ENCODE measurements around the gene C11orf91.
"Not testable (repeated sequence)": the region's sequence is repeated elsewhere in the genome, so short reads cannot be mapped to it uniquely, and the experiment has no call there.

C11orf91 gene

GRCh38 chr11:33721984-33722383 lies 21.4 kb upstream of the C11orf91 start:
- DNase-seq (ENCODE audit: low read depth, low spot score) = no peak

- DNase-seq (ENCODE audit: low read depth, low spot score) = no peak
These were observed 20.8 kb upstream of the C11orf91 start for GRCh38 chr11:33721426-33721825.

- DNase-seq (ENCODE audit: low read depth, low spot score) = no peak
These were observed 19.0 kb upstream of the C11orf91 start for GRCh38 chr11:33719587-33719986.

GRCh38 chr11:33718440-33718839 lies 17.8 kb upstream of the C11orf91 start:
- no peak for DNase-seq (ENCODE audit: low read depth, low spot score)

- DNase-seq (ENCODE audit: low read depth, low spot score) = no peak
These were observed 15.6 kb upstream of the C11orf91 start for GRCh38 chr11:33716243-33716642.

GRCh38 chr11:33713856-33714398 lies 13.3 kb upstream of the C11orf91 start:
- DNase-seq (ENCODE audit: low read depth, low spot score) = no peak

GRCh38 chr11:33713151-33713855 lies 12.7 kb upstream of the C11orf91 start:
- DNase-seq (ENCODE audit: low read depth, low spot score) = no peak

GRCh38 chr11:33712436-33712835 lies 11.8 kb upstream of the C11orf91 start:
- DNase-seq (ENCODE audit: low read depth, low spot score) = no peak

- DNase-seq (ENCODE audit: low read depth, low spot score) = no peak
These were observed 8.8 kb upstream of the C11orf91 start for GRCh38 chr11:33709466-33709865.

- DNase-seq (ENCODE audit: low read depth, low spot score) = no peak
These were observed 8.4 kb upstream of the C11orf91 start for GRCh38 chr11:33708985-33709384.

- DNase-seq (ENCODE audit: low read depth, low spot score) = not testable (repeated sequence)
These were observed 7.2 kb upstream of the C11orf91 start for GRCh38 chr11:33707831-33708230.

- DNase-seq (ENCODE audit: low read depth, low spot score) = no peak
These were observed 6.3 kb upstream of the C11orf91 start for GRCh38 chr11:33706966-33707365.

GRCh38 chr11:33706546-33706945 lies 5.9 kb upstream of the C11orf91 start:
- no peak for DNase-seq (ENCODE audit: low read depth, low spot score)

- DNase-seq (ENCODE audit: low read depth, low spot score) = no peak
These were observed 3.8 kb upstream of the C11orf91 start for GRCh38 chr11:33704240-33705002.

GRCh38 chr11:33703788-33704187 lies 3.2 kb upstream of the C11orf91 start:
- DNase-seq (ENCODE audit: low read depth, low spot score) = no peak

- no peak for DNase-seq (ENCODE audit: low read depth, low spot score)
These were observed 2.6 kb upstream of the C11orf91 start for GRCh38 chr11:33703234-33703633.

GRCh38 chr11:33701302-33702230 lies 940 bp upstream of the C11orf91 start:
- DNase-seq (ENCODE audit: low read depth, low spot score) = peak; percentile 57

GRCh38 chr11:33700063-33700501 lies 544 bp downstream of the C11orf91 start:
- DNase-seq (ENCODE audit: low read depth, low spot score) = no peak

GRCh38 chr11:33699515-33700062 lies 1.0 kb downstream of the C11orf91 start:
- no peak for DNase-seq (ENCODE audit: low read depth, low spot score)

GRCh38 chr11:33698921-33699320 lies 1.7 kb downstream of the C11orf91 start:
- no peak for DNase-seq (ENCODE audit: low read depth, low spot score)

- DNase-seq (ENCODE audit: low read depth, low spot score) = no peak
These were observed 2.6 kb downstream of the C11orf91 start for GRCh38 chr11:33697997-33698396.
